Smooth muscle cell (in vitro differentiated cells): ENCODE measurements around the gene TBPL1. TPM values are rescaled to one million over a fixed set of nuclear protein-coding genes. Genes with fewer than 3 reads are reported as not detected.

ENCODE experiments used
- DNase-seq: peaks from one replicate; lab custom pipeline; 2025; ENCODE audit not compliant: unreplicated experiment; lab: John Stamatoyannopoulos, UW
- H2AFZ ChIP-seq: fragments of 200-600 bp; sonication (generic); 2 replicates; pipeline ENCODE4 v1.6.0; 2016; ENCODE audit warnings: antibody characterized with exemption, low read depth, mild to moderate bottlenecking
- H3F3A ChIP-seq: fragments of 200-600 bp; sonication (generic); 2 replicates; pipeline ENCODE4 v1.6.0; 2017; ENCODE audit warnings: antibody characterized with exemption, low read depth
- H3K27ac ChIP-seq: fragments of 200-600 bp; sonication (generic); 2 replicates; pipeline ENCODE4 v1.5.1; 2016; ENCODE audit warnings: low read depth, mild to moderate bottlenecking
- H3K27me3 ChIP-seq: fragments of 200-600 bp; sonication (generic); 2 replicates; pipeline ENCODE4 v1.6.1; 2016; ENCODE audit warnings: low read depth, mild to moderate bottlenecking
- H3K36me3 ChIP-seq: fragments of 200-600 bp; sonication (generic); 2 replicates; pipeline ENCODE4 v1.5.1; 2016; ENCODE audit warnings: low read depth
- H3K4me1 ChIP-seq: fragments of 200-600 bp; sonication (generic); 2 replicates; pipeline ENCODE4 v1.5.1; 2016; ENCODE audit warnings: low read depth
- H3K4me2 ChIP-seq: fragments of 200-600 bp; sonication (generic); 2 replicates; pipeline ENCODE4 v1.6.0; 2016; ENCODE audit warnings: mild to moderate bottlenecking
- H3K4me3 ChIP-seq: fragments of 200-600 bp; sonication (generic); 2 replicates; pipeline ENCODE4 v1.5.1; 2016; ENCODE audit warnings: mild to moderate bottlenecking
- H3K79me2 ChIP-seq: fragments of 200-600 bp; sonication (generic); 2 replicates; pipeline ENCODE4 v1.6.0; 2016; ENCODE audit warnings: low read depth, mild to moderate bottlenecking
- H3K9ac ChIP-seq: fragments of 200-600 bp; sonication (generic); 2 replicates; pipeline ENCODE4 v1.6.0; 2016; ENCODE audit warnings: low read depth
- H3K9me3 ChIP-seq: fragments of 200-600 bp; sonication (generic); replicated peaks from 2 replicates; pipeline ENCODE4 v1.5.1; 2016; ENCODE audit warnings: low read depth
- H4K20me1 ChIP-seq: fragments of 200-600 bp; sonication (generic); 2 replicates; pipeline ENCODE4 v1.6.0; 2016; ENCODE audit warnings: low read depth
- WGBS: methylation state at CpG from one replicate; pipeline ENCODE4 v1.1.7; 2016; ENCODE audit warnings: low lambda C conversion rate; 5-methylcytosine and 5-hydroxymethylcytosine counted together
- polyA plus RNA-seq: library from polyadenylated mRNA; unstranded; fragments of >200 nt; fragmentation: Nextera tagmentation; extraction: Ambion mirVana; gene quantifications from 2 replicates; pipeline ENCODE4 v1.2.1, GENCODE V29; 2016
- total RNA-seq: library from RNA; depleted of rRNA; stranded (reverse); fragments of >200 nt; gene quantifications from 2 replicates; pipeline ENCODE4 v1.2.3, GENCODE V29; 2014
- TF ChIP-seq, protein P1 (sequence below): fragments of 200-600 bp; sonication (generic); IDR thresholded peaks from 2 replicates; pipeline ENCODE4 v1.5.1; 2017; ENCODE audit warnings: borderline replicate concordance, mild to moderate bottlenecking, antibody characterized with exemption; ENCODE audit not compliant: insufficient read depth, poor library complexity, severe bottlenecking

The TBPL1 gene
- total and polyA plus RNA-seq, 2 experiments from 2014 or later: 35.2 to 46.9 TPM

GRCh38 chr6:133939778-133940667 lies 13.0 kb upstream of the TBPL1 start:
- no peaks in the 10 kb centered on the region for H3K9me3 ChIP-seq
- WGBS: 87% methylated on average over 8 of the region's 8 CpGs
- no peaks in the 10 kb centered on the region for H3K4me1 ChIP-seq
- no peak overlapping the region for H3K4me3 ChIP-seq
- no peaks in the 10 kb centered on the region for H4K20me1 ChIP-seq
- no peaks in the 10 kb centered on the region for H3K36me3 ChIP-seq
- H3K4me2 ChIP-seq: no peak overlapping the region
- H3K9ac ChIP-seq: no peak overlapping the region
- H3K27me3 ChIP-seq: no peaks in the 10 kb centered on the region
- no peak overlapping the region for H3K27ac ChIP-seq
- no peak overlapping the region for H2AFZ ChIP-seq
- TF ChIP-seq, protein P1, sequence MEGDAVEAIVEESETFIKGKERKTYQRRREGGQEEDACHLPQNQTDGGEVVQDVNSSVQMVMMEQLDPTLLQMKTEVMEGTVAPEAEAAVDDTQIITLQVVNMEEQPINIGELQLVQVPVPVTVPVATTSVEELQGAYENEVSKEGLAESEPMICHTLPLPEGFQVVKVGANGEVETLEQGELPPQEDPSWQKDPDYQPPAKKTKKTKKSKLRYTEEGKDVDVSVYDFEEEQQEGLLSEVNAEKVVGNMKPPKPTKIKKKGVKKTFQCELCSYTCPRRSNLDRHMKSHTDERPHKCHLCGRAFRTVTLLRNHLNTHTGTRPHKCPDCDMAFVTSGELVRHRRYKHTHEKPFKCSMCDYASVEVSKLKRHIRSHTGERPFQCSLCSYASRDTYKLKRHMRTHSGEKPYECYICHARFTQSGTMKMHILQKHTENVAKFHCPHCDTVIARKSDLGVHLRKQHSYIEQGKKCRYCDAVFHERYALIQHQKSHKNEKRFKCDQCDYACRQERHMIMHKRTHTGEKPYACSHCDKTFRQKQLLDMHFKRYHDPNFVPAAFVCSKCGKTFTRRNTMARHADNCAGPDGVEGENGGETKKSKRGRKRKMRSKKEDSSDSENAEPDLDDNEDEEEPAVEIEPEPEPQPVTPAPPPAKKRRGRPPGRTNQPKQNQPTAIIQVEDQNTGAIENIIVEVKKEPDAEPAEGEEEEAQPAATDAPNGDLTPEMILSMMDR: no peak
- no peaks in the 10 kb centered on the region for H3K79me2 ChIP-seq
- no peaks in the 10 kb centered on the region for H3F3A ChIP-seq
- DNase-seq: no peak

DNA sequence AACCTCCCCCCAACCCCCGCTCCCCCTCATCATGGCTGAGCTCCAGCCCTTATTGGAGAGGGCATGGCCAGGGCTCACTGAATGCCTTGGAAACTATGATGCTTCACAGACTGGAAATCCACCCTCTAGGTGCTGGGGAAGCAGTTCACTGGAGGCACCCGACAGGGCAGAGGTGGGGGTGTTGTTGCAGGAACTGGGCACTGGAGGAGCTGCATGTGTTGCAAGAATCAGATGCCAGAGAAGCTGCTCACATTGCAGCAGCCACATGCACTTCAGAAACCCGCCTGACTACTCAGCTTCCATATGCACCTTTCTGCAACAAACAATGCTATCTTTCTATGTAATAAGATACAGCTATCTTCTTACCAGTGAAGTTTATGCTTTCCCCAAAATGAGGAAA lies 7.9 kb upstream of the TBPL1 start:
- Histone ChIP-seq H3K9ac (no peak overlapping the region), H4K20me1 (no peaks in the 10 kb centered on the region), H3K79me2 (no peaks in the 10 kb centered on the region), H3K4me3 (no peak overlapping the region), H3K9me3 (no peaks in the 10 kb centered on the region), H3K27ac (no peak overlapping the region), H3F3A (no peaks in the 10 kb centered on the region), H3K4me1 (no peaks in the 10 kb centered on the region), H3K4me2 (no peak overlapping the region), H3K36me3 (no peaks in the 10 kb centered on the region), H2AFZ (no peak overlapping the region), H3K27me3 (peaks cover 18% of the 10 kb centered on the region)
- WGBS: 82% methylated on average over 3 of the region's 3 CpGs
- TF ChIP-seq, protein P1: no peak
- no peak for DNase-seq

- Histone ChIP-seq H3K27me3 (peaks cover 18% of the 10 kb centered on the region), H3K36me3 (no peaks in the 10 kb centered on the region), H3K9me3 (no peaks in the 10 kb centered on the region), H3K79me2 (no peaks in the 10 kb centered on the region), H3K4me1 (peaks cover 5% of the 10 kb centered on the region), H3K4me3 (no peak overlapping the region), H3F3A (peaks cover 3% of the 10 kb centered on the region), H4K20me1 (no peaks in the 10 kb centered on the region), H3K9ac (no peak overlapping the region), H3K4me2 (no peak overlapping the region), H2AFZ (no peak overlapping the region), H3K27ac (no peak overlapping the region)
- DNase-seq: no peak
- WGBS: 90% methylated on average over 1 of the region's 1 CpG
- TF ChIP-seq, protein P1: no peak
Observed at GRCh38 chr6:133947302-133947900, 5.6 kb upstream of the TBPL1 start.
